OCI-LY3 (cell line): Measurements from ENCODE around the gene TMEM129.

Source experiments
- H2AFZ ChIP-seq: fragments of 200-600, 300-600 bp; shearing (Covaris generic); 2 replicates; pipeline ENCODE4 v1.6.0; 2014; ENCODE audit warnings: antibody characterized with exemption, low read depth, low read length
- H3K27ac ChIP-seq: fragments of 200-600, 300-600 bp; sonication (generic); 2 replicates; pipeline ENCODE4 v1.5.1; 2014; ENCODE audit warnings: mild to moderate bottlenecking, low read length, moderate library complexity, mixed read lengths
- H3K27me3 ChIP-seq: fragments of 200-600, 300-600 bp; sonication (generic); 2 replicates; pipeline ENCODE4 v1.6.1; 2014; ENCODE audit warnings: low read depth, low read length, mixed read lengths
- H3K36me3 ChIP-seq: fragments of 200-600, 300-600 bp; sonication (generic); replicated peaks from 2 replicates; pipeline ENCODE3; 2014; ENCODE audit warnings: low read depth, low read length, mixed read lengths
- H3K4me1 ChIP-seq: fragments of 300-600, 200-600 bp; sonication (generic); 2 replicates; pipeline ENCODE4 v1.6.1; 2014; ENCODE audit warnings: low read length, mixed read lengths
- H3K4me2 ChIP-seq: fragments of 200-600, 300-600 bp; sonication (generic); 2 replicates; pipeline ENCODE4 v1.6.1; 2014; ENCODE audit warnings: low read length, mixed read lengths
- H3K4me3 ChIP-seq: fragments of 300-600, 200-600 bp; sonication (generic); 2 replicates; pipeline ENCODE4 v1.5.1; 2014; ENCODE audit warnings: antibody characterized with exemption, mild to moderate bottlenecking, low read length, moderate library complexity
- H3K79me2 ChIP-seq: fragments of 300-600, 200-600 bp; shearing (Covaris generic); 2 replicates; pipeline ENCODE4 v1.6.1; 2014; ENCODE audit warnings: mild to moderate bottlenecking, low read length, mixed read lengths
- H3K9ac ChIP-seq: fragments of 300-600, 200-600 bp; shearing (Covaris generic); 2 replicates; pipeline ENCODE4 v1.6.0; 2014; ENCODE audit warnings: mild to moderate bottlenecking, low read length, moderate library complexity
- H3K9me3 ChIP-seq: fragments of 200-600, 300-600 bp; shearing (Covaris generic); 2 replicates; pipeline ENCODE4 v1.6.1; 2014; ENCODE audit warnings: low read length, mixed read lengths; ENCODE audit not compliant: insufficient read depth
- H4K20me1 ChIP-seq: fragments of 200-600, 300-600 bp; sonication (generic); 2 replicates; pipeline ENCODE4 v1.6.1; 2016; ENCODE audit warnings: low read length, mixed read lengths; ENCODE audit not compliant: insufficient read depth
- EZH2phosphoT487 ChIP-seq: fragments of 200-600 bp; shearing (Covaris generic); IDR thresholded peaks from 2 replicates; pipeline ENCODE4 v1.6.1; 2018; ENCODE audit warnings: antibody characterized with exemption, mixed run types, low read depth
- TF ChIP-seq, protein P1 (sequence below): fragments of 200-600, 300-600 bp; sonication (generic); IDR thresholded peaks from 2 replicates; pipeline ENCODE4 v1.5.1; 2014; ENCODE audit warnings: antibody characterized with exemption, low read length, low read depth

The TMEM129 gene

GRCh38 chr4:1669270-1669669 is 51.9 kb downstream of the TMEM129 start:
- Histone ChIP-seq H3K9ac (no peak overlapping the region), H3K27ac (no peak overlapping the region), H3K27me3 (no peaks in the 10 kb centered on the region), H3K9me3 (no peaks in the 10 kb centered on the region), H3K79me2 (no peaks in the 10 kb centered on the region), H3K4me3 (no peak overlapping the region), H4K20me1 (no peaks in the 10 kb centered on the region), H3K4me1 (no peaks in the 10 kb centered on the region), H3K4me2 (no peak overlapping the region), H3K36me3 (no peaks in the 10 kb centered on the region), H2AFZ (no peak overlapping the region)
- TF ChIP-seq, protein P1, sequence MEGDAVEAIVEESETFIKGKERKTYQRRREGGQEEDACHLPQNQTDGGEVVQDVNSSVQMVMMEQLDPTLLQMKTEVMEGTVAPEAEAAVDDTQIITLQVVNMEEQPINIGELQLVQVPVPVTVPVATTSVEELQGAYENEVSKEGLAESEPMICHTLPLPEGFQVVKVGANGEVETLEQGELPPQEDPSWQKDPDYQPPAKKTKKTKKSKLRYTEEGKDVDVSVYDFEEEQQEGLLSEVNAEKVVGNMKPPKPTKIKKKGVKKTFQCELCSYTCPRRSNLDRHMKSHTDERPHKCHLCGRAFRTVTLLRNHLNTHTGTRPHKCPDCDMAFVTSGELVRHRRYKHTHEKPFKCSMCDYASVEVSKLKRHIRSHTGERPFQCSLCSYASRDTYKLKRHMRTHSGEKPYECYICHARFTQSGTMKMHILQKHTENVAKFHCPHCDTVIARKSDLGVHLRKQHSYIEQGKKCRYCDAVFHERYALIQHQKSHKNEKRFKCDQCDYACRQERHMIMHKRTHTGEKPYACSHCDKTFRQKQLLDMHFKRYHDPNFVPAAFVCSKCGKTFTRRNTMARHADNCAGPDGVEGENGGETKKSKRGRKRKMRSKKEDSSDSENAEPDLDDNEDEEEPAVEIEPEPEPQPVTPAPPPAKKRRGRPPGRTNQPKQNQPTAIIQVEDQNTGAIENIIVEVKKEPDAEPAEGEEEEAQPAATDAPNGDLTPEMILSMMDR: no peak

GRCh38 chr4:1668488-1668840 is 52.7 kb downstream of the TMEM129 start:
- Histone ChIP-seq H3K9ac (no peak overlapping the region), H3K4me3 (no peak overlapping the region), H3K27ac (no peak overlapping the region), H3K36me3 (no peaks in the 10 kb centered on the region), H3K9me3 (no peaks in the 10 kb centered on the region), H3K79me2 (no peaks in the 10 kb centered on the region), H3K4me2 (no peak overlapping the region), H3K27me3 (no peaks in the 10 kb centered on the region), H2AFZ (no peak overlapping the region), H3K4me1 (no peaks in the 10 kb centered on the region), H4K20me1 (no peaks in the 10 kb centered on the region)
- TF ChIP-seq, protein P1: no peak
- no peak for TF ChIP-seq EZH2phosphoT487

- no peaks in the 10 kb centered on the region for H3K27me3 ChIP-seq
- H2AFZ ChIP-seq: no peak overlapping the region
- H3K79me2 ChIP-seq: no peaks in the 10 kb centered on the region
- no peak overlapping the region for H3K4me2 ChIP-seq
- H3K36me3 ChIP-seq: no peaks in the 10 kb centered on the region
- TF ChIP-seq, protein P1: no peak
- no peak for TF ChIP-seq EZH2phosphoT487
- H3K27ac ChIP-seq: no peak overlapping the region
- H3K9ac ChIP-seq: no peak overlapping the region
- no peak overlapping the region for H3K4me3 ChIP-seq
- H3K9me3 ChIP-seq: no peaks in the 10 kb centered on the region
- H3K4me1 ChIP-seq: no peaks in the 10 kb centered on the region
- no peaks in the 10 kb centered on the region for H4K20me1 ChIP-seq
These were observed 53.9 kb downstream of the TMEM129 start for GRCh38 chr4:1667273-1667672.

DNA sequence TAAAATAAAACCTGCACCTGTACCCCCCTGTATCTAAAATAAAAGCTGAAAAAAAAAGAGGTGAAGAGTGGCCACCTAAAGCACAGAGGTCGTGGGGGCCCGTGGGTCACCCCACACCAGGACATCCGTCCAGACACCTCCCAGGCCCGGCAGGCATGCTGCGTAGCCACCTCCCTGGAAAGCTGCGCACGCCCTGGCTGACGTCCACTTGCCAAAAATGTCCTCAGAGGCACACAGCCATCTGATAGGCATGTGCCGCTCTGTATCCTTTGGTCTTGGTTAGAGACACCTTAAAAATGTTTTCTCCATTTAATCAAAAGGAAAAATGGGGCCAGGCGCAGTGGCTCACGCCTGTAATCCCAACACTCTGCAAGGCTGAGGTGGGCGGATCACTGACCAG is 54.7 kb downstream of the TMEM129 start:
- no peaks in the 10 kb centered on the region for H3K79me2 ChIP-seq
- TF ChIP-seq, protein P1: no peak
- TF ChIP-seq EZH2phosphoT487: no peak
- H3K36me3 ChIP-seq: no peaks in the 10 kb centered on the region
- H3K27me3 ChIP-seq: no peaks in the 10 kb centered on the region
- H2AFZ ChIP-seq: no peak overlapping the region
- no peak overlapping the region for H3K4me3 ChIP-seq
- no peaks in the 10 kb centered on the region for H3K9me3 ChIP-seq
- no peak overlapping the region for H3K4me2 ChIP-seq
- H3K4me1 ChIP-seq: no peaks in the 10 kb centered on the region
- no peak overlapping the region for H3K9ac ChIP-seq
- H3K27ac ChIP-seq: no peak overlapping the region
- H4K20me1 ChIP-seq: no peaks in the 10 kb centered on the region
